Measurements from ENCODE around the gene CDC73. TPM values are rescaled to one million over a fixed set of nuclear protein-coding genes. Genes with fewer than 3 reads are reported as not detected.

Gene CDC73
- total and polyA plus RNA-seq, 2 donors from 2014 or later: 11.4 to 73.1 TPM

DNA sequence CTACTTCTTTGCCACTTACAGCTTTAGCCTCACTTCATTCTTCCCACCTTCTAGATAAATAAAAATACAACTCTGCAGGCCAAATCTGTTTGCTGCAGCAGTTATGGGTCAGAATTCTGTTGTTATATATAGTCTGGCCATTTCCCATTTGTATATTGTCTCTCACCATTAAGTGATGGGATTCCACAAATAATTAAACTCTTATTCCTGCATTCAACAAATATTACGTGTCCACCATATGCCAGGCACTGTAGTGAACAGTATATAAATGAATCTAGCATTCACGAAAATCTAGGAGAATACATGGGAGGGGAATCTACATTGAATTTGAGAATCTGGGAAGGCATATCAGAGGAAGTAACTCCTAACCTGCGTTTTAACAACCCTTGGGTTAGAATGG lies 11.0 kb upstream of the CDC73 start:
- Histone ChIP-seq H3K36me3 (ENCODE audit: control insufficient read depth in 2 of 3, insufficient read depth in 3 of 3, low read length in 3 of 3) (no peaks in the 10 kb centered on the region), H3K9ac (ENCODE audit: low read length in 3 of 3) (no peak overlapping the region), H3K27me3 (ENCODE audit: control insufficient read depth, insufficient read depth, low read length) (no peaks in the 10 kb centered on the region), H3K9me3 (ENCODE audit: control insufficient read depth in 2 of 3, insufficient read depth in 1 of 3, low read length in 3 of 3) (no peaks in the 10 kb centered on the region), H3K4me1 (ENCODE audit: control insufficient read depth in 2 of 3, insufficient read depth in 2 of 3, low read depth in 1 of 3, low read length in 3 of 3) (no peaks in the 10 kb centered on the region), H3K4me3 (ENCODE audit: low read length in 3 of 3) (no peak overlapping the region), H3K27ac (ENCODE audit: low read depth in 2 of 2, low read length in 2 of 2) (no peak overlapping the region)
- TF ChIP-seq, protein P1, sequence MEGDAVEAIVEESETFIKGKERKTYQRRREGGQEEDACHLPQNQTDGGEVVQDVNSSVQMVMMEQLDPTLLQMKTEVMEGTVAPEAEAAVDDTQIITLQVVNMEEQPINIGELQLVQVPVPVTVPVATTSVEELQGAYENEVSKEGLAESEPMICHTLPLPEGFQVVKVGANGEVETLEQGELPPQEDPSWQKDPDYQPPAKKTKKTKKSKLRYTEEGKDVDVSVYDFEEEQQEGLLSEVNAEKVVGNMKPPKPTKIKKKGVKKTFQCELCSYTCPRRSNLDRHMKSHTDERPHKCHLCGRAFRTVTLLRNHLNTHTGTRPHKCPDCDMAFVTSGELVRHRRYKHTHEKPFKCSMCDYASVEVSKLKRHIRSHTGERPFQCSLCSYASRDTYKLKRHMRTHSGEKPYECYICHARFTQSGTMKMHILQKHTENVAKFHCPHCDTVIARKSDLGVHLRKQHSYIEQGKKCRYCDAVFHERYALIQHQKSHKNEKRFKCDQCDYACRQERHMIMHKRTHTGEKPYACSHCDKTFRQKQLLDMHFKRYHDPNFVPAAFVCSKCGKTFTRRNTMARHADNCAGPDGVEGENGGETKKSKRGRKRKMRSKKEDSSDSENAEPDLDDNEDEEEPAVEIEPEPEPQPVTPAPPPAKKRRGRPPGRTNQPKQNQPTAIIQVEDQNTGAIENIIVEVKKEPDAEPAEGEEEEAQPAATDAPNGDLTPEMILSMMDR (IDR thresholded peaks at IDR 0.05; ENCODE audit: borderline replicate concordance, extremely low read depth, insufficient read depth): no peak
- intact Hi-C loops (cut with DNase I): no loop called here
- no peak for FAIRE-seq
- DNase-seq: no peak

DNA sequence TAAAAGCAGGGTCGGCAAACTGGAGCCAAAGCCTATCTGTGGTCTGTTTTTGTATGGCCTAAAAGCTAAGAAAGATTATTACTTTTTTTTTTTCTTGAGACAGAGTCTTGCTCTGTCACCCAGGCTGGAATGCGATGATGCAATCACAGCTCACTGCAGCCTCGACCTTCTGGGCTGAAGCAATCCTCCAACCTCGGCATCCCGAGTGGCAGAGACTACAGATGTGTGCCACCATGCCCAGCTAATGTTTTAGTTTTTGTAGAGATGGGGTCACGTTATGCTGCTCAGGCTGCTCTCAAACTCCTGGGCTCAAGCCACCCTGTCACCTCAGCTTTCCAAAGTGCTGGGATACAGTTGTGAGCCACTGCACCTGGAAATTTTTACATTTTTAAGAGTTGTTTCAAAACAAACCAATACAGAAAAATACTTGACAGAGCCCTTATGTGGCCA lies 10.2 kb upstream of the CDC73 start:
- Histone ChIP-seq H3K27ac (ENCODE audit: low read depth in 2 of 2, low read length in 2 of 2) (no peak overlapping the region), H3K9me3 (ENCODE audit: control insufficient read depth in 2 of 3, insufficient read depth in 1 of 3, low read length in 3 of 3) (no peaks in the 10 kb centered on the region), H3K9ac (ENCODE audit: low read length in 3 of 3) (no peak overlapping the region), H3K4me3 (ENCODE audit: low read length in 3 of 3) (no peak overlapping the region), H3K27me3 (ENCODE audit: control insufficient read depth, insufficient read depth, low read length) (no peaks in the 10 kb centered on the region), H3K36me3 (ENCODE audit: control insufficient read depth in 2 of 3, insufficient read depth in 3 of 3, low read length in 3 of 3) (no peaks in the 10 kb centered on the region), H3K4me1 (ENCODE audit: control insufficient read depth in 2 of 3, insufficient read depth in 2 of 3, low read depth in 1 of 3, low read length in 3 of 3) (no peaks in the 10 kb centered on the region)
- intact Hi-C loops (cut with DNase I): no loop called here
- TF ChIP-seq, protein P1 (IDR thresholded peaks at IDR 0.05; ENCODE audit: borderline replicate concordance, extremely low read depth, insufficient read depth): no peak
- FAIRE-seq (no peak), DNase-seq (peak in 4 of 5 donors; percentile 37 to 87 (median 47))

DNA sequence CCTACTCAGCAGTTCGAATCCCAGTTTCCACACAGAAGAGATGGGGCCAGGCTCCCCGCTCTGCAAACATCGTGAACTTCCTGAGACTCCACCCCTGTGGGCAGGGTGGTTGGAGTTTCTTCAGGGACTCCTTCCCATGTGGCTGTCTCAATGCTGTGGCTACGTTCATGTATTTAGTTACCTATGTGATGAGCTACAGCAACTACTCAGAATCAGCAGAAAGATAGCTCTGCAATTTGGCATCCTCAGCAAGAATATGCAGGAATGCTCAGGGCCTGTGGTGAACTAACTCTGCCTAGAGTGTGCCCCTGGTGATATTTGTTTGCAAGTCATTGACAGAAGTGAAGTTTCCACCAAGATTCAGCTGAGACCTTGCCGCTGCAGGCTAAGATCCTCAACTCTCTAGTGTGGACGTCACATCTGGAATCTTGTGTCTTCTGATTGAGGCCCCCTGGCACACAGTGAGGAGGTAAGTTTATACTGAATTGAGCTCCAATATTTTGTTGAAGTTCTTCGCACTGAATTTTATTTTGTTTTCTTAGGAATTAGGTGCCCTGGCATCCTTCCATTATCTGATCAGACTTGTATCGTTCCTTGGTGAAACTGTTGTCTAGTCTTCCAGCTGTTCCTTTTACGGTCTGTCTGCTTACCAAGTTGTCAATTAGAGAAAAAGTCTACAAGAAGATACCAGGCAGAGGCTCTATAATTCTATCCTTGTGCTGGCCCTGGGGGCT lies 8.4 kb upstream of the CDC73 start:
- TF ChIP-seq, protein P1 (IDR thresholded peaks at IDR 0.05; ENCODE audit: borderline replicate concordance, extremely low read depth, insufficient read depth): no peak
- no peak overlapping the region for H3K4me3 ChIP-seq (ENCODE audit: low read length in 3 of 3)
- no peak for DNase-seq
- no peaks in the 10 kb centered on the region for H3K27me3 ChIP-seq (ENCODE audit: control insufficient read depth, insufficient read depth, low read length)
- H3K36me3 ChIP-seq (ENCODE audit: control insufficient read depth in 2 of 3, insufficient read depth in 3 of 3, low read length in 3 of 3): no peaks in the 10 kb centered on the region
- H3K9ac ChIP-seq (ENCODE audit: low read length in 3 of 3): no peak overlapping the region
- no peaks in the 10 kb centered on the region for H3K4me1 ChIP-seq (ENCODE audit: control insufficient read depth in 2 of 3, insufficient read depth in 2 of 3, low read depth in 1 of 3, low read length in 3 of 3)
- FAIRE-seq: no peak
- intact Hi-C loops (cut with DNase I): no loop called here
- no peaks in the 10 kb centered on the region for H3K9me3 ChIP-seq (ENCODE audit: control insufficient read depth in 2 of 3, insufficient read depth in 1 of 3, low read length in 3 of 3)
- no peak overlapping the region for H3K27ac ChIP-seq (ENCODE audit: low read depth in 2 of 2, low read length in 2 of 2)

DNA sequence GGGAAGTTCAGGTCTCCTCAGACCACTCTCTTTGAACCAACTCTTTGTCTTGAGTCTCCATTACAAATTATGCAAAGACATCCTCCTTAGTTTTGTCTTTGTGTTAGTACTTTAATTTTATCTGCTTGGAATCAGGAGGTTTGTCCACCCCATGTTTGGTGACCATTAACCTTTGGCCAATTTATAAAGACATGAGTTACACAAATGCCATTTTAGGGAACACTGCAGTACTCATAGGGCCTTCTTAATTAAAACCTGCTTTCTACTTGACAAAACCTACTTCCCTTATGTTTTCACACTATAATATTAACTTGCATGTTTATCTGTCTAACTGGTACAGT lies 7.9 kb upstream of the CDC73 start:
- no peak overlapping the region for H3K9ac ChIP-seq (ENCODE audit: low read length in 3 of 3)
- DNase-seq (no peak), FAIRE-seq (no peak)
- H3K9me3 ChIP-seq (ENCODE audit: control insufficient read depth in 2 of 3, insufficient read depth in 1 of 3, low read length in 3 of 3): no peaks in the 10 kb centered on the region
- H3K27ac ChIP-seq (ENCODE audit: low read depth in 2 of 2, low read length in 2 of 2): no peak overlapping the region
- no peaks in the 10 kb centered on the region for H3K27me3 ChIP-seq (ENCODE audit: control insufficient read depth, insufficient read depth, low read length)
- no peak overlapping the region for H3K4me3 ChIP-seq (ENCODE audit: low read length in 3 of 3)
- H3K36me3 ChIP-seq (ENCODE audit: control insufficient read depth in 2 of 3, insufficient read depth in 3 of 3, low read length in 3 of 3): no peaks in the 10 kb centered on the region
- H3K4me1 ChIP-seq (ENCODE audit: control insufficient read depth in 2 of 3, insufficient read depth in 2 of 3, low read depth in 1 of 3, low read length in 3 of 3): no peaks in the 10 kb centered on the region
- TF ChIP-seq, protein P1 (IDR thresholded peaks at IDR 0.05; ENCODE audit: borderline replicate concordance, extremely low read depth, insufficient read depth): no peak
- intact Hi-C loops (cut with DNase I): no loop called here
